GM12872 (cell line): ENCODE data around the gene DHX16.
A peak's percentile ranks its signal among the peaks of the same experiment; 100 is the strongest.

Experiments used
- CTCF ChIP-seq: IDR thresholded peaks from 3 replicates; pipeline ENCODE4 v1.5.1; 2011; ENCODE audit warnings: low read depth, mild to moderate bottlenecking, low read length, moderate library complexity; ENCODE audit not compliant: insufficient read depth

Gene DHX16

GRCh38 chr6:30643656-30644055 lies 29.1 kb downstream of the DHX16 start:
- no peak for TF ChIP-seq CTCF

GRCh38 chr6:30641048-30641447 lies 31.8 kb downstream of the DHX16 start:
- TF ChIP-seq CTCF, result no peak

- no peak for TF ChIP-seq CTCF
Measured at GRCh38 chr6:30640481-30640880, 32.3 kb downstream of the DHX16 start.

- TF ChIP-seq CTCF, result no peak
Measured at GRCh38 chr6:30635834-30636233, 37.0 kb downstream of the DHX16 start.

- TF ChIP-seq CTCF, result peak; percentile 57
Measured at GRCh38 chr6:30626484-30627366, 46.1 kb downstream of the DHX16 start, which contains the start of gene ATAT1. Gene ATAT1 (plus strand): TSS chr6:30626874.

GRCh38 chr6:30625511-30625910 lies 47.3 kb downstream of the DHX16 start:
- no peak for TF ChIP-seq CTCF

GRCh38 chr6:30619561-30619960 lies 53.2 kb downstream of the DHX16 start:
- no peak for TF ChIP-seq CTCF
